Activated naive CD4-positive, alpha-beta T cell (primary cell): ENCODE data around the gene VCL.

Experiments used
- DNase-seq, 4 experiments: peaks; one replicate each; lab custom pipeline; 2025; lab: John Stamatoyannopoulos, UW

Gene VCL

DNA sequence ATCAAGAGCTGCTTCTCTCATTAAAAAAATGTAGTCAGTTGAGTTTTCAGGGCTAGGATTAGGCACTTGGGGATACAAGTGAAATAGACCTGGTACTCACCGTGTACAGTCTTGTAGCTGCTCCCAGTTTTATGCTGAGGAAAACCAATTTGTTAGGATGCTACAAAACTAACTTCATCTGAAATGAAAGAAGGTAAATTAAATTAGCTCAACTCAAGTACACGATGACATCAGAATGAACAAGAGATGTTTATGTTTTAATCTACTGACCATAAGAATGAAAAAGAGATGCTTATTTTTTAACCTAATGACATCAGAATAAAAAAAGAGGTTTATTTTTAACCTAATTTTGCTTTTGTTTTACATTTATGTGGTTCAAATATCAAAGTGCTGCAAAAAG lies 79.0 kb downstream of the VCL start:
- no peak for DNase-seq

DNA sequence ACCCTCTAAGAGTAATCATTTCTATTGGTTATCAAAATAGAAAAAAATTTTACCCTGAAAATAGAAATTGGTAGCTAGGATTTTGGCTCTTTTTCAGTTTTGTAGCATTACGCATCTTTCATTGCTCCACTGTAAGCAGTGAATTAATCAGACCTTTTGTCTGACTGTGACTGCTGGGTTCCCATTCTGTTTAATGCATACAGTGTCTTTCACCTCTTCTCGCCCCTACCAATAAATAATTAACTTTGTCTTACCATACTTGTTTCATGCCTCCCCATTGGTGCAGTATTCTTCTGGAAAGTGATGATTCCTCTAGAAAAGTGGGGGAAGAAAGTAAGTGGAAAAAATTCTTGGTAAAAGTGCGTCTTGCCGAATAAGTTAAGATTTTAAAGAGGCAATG lies 79.5 kb downstream of the VCL start:
- DNase-seq, result no peak

DNA sequence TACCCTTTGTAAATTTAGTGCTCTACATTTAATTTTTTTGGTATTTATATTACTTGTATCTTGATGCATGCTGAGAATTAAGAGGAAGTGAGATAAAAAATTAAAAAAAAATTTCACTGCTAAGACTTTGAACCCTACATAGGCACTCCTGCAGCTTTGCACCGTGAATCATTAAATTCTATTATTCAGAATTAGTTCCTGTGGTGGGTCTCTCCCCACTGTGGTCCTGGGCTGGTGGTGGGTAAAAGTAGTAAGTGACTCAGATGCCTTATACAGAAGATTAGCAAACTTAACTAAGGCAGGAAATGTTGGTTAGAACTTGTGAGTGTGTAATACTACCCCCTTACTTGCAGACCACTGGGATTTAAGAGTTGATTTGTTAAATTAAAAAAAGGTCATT lies 80.1 kb downstream of the VCL start:
- no peak for DNase-seq

DNA sequence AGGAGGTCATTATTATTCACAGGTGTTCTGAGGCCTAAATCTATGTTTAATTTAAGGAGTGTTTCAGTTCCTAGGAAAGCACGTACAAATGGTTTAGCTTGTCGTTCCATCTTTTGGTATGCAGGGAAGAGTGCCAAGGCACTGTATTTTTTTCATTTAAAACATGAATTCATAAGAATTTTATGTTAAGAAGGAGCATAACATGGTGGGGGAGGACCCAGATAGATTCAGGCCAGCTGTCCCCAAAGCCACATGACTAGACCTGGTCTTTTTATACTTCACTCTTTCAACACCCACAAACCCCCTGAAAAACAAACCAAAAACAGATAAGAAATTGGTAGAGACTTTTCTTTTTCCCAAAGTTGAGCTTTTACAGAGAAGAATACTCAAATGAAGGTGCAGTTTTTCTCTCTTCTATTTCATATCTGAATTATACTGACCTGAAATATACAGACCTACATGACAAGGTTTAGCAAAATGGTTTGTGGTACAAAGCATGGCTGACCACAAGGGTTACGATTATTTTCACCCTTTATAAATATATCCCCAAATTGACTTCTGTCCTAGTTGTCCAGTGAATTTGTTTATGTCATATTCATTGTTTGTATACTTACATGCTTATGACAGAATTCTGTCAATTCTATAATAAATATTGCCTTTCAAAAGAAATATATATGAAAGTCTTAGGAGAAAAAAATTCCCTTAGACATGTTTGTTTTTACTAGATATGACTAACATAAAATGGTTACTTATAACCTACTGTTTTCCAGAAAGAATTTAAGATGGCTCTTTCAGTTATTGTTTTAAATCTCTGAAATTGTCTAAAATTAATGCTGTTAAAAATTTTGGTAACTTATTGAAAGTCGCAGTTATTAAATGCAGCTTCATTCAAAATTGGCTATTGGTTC lies 81.4 kb downstream of the VCL start:
- no peak for DNase-seq

DNA sequence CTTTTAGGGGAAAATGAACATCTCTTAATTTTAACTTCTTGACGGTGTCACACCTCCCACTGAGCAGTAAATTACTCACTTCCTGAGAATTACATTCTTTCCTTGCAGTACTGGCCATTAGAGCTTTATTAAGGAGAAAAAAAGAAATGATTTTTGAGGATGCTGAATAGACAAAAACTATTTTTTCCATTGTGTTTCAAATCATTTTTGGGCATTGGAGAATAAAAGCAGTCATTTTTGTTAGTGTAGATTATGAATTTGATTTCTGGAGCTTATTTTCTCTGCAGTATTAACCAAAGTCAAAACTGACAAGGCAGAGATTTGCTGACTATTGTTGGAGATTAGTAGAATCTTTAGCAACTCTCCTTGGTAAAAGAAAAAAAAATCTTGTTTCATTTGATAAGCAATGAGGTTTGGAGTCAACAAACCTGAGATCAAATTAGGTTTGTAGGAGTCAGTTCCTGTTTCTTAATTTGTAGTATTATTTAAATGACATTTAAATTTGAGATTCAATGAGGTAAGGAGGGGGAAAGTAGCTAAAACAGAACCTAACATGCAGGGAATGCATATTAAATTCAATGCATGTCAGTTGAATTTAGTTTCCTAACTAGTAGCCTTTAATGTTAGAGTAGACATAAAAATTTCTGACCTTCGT lies 82.1 kb downstream of the VCL start:
- no peak for DNase-seq

DNA sequence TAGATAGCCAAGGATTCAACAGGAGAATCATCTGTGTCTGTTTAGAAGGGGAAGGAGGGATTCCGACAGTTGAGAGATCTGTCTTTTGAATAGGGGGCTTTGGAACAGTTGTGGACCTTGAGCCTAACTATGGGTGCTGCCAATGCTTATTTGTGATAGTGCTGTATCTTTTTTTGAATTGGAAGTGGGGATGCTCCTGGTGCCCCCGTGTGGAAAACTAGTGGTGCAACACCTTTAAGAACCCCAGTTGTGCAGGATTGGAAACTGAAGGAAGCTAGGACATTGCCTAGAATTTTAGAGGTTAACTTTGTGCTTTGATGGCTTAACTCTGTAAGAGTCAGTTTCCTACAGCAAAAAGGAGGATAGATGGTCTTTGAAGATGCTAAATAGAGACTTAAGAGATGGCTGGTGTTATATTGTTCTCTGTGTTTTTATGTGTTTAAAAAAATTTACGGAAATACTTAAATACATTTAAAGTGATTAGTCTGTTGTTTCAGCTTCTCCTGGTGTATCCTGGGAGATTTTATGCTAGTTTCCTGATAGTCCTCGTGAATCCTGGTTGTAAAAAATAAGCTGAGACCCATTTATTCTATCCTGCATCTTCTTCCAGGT lies 83.4 kb downstream of the VCL start:
- no peak for DNase-seq

DNA sequence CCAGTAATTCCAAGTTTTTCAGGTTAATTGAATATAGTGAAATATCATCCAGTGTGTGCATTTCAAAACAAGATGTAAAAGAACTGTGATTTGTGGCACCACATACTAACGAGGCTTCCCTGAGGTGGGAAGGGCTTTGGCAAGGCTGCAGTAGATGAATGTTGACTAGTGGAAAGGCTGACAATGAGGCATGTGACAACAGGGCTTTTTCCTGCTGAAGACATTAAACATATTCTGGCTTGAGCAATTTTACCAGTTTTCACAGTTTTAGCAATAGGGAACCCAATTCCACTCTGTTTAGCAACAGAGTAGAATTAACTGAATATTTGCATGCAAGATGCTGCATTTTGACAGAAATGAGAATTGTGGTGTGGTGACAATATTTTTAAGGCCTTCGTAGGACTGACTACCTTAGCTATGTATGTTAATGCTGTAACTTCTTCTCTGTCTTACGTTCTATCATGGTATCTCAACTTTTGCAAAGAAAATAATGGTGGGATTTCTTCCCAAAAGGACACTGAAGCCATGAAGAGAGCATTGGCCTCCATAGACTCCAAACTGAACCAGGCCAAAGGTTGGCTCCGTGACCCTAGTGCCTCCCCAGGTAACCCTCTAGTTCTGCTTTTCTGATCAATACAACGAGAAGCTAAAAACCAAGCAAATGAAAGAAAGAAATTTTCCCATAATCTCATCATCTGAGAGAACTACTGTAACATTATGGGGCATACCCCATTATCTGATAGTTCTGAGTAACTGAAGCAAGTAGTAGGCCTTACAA lies 84.2 kb downstream of the VCL start:
- no peak for DNase-seq

DNA sequence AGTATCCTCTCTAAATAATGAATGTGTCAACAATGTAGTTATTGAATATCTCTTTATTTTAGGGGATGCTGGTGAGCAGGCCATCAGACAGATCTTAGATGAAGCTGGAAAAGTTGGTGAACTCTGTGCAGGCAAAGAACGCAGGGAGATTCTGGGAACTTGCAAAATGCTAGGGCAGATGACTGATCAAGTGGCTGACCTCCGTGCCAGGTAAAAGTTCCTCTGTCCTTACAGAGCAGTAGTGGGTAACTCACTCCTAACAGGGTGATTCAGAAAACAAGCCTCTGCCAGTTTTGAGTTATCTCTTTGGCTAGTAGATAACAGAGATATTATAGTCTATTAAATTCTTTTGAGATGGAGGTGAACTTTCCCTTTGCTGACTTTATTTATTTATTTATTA lies 85.4 kb downstream of the VCL start:
- no peak for DNase-seq

DNA sequence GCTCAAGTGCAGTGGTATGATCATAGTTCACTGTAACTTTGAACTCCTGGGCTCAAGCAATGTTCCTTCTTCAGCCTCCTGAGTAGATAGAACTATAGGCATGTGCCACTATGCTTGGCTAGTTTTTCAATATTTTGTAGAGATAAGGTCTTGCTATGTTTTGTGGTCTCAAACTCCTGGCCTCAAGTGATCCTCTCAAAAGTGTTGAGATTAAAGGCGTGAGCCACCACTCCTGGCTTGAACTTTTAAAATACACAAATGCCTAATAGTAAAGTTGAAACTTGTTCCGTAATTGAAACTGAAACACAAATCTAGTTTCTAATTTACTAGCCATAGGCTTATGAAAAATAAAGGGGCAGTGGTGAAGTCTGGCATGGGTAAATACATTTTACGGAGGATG lies 87.0 kb downstream of the VCL start:
- no peak for DNase-seq

DNA sequence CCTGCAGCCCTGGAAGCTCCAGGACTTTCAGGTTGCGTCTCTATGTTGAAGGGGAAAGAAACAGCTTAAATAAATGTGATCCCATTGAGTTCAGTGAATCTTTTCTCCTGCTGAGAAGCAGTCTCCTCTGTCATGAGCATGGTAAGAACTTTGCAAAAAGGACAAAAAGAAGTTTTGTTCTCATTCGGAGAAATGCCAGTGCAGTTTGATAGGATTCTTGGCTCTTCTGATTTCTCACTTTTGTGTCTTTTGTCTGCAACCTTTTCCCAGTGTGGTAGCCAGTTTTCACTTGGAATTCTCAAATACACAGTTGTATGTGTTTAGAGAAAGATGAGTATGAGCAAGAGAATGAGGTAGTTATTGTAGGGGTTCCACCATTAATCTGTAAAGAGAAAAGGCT lies 88.4 kb downstream of the VCL start:
- no peak for DNase-seq

DNA sequence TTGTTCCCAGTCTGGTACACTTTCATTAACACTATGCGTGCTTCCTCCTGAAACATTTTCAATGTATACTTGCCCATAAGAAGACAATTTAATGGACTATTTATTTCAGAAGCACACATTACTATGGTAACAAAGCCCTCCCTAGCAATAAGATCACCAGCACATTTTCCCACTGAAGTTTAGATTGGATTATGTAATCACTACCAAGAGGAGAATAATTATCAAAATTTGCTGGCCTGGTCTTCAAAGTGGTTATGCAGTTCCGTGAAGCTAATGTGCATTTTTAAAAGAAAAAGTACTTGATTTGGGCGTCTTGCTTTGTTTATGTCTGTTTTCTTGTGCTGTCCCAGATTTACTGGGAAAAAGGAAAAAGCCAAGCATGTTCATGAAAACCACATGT lies 90.8 kb downstream of the VCL start:
- no peak for DNase-seq

DNA sequence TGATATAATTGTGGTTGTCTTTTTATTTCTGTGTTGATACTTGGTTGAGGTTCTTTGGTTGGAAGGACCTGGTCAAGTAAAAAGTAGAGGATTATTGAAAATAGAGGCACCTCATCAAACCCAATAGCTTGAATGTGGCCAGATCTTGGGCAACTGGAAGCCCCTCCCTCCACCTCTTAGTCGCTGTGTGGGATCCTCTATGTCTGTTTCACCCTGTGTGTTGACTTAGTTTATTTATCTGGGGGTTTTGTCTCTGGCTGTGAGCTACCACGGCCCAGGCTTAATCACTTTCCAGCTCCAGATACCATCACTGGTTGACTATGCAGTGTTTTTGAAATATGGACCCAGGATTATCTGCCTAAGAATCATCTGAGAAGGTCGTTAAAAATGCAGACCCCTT lies 94.5 kb downstream of the VCL start:
- DNase-seq, result no peak

DNA sequence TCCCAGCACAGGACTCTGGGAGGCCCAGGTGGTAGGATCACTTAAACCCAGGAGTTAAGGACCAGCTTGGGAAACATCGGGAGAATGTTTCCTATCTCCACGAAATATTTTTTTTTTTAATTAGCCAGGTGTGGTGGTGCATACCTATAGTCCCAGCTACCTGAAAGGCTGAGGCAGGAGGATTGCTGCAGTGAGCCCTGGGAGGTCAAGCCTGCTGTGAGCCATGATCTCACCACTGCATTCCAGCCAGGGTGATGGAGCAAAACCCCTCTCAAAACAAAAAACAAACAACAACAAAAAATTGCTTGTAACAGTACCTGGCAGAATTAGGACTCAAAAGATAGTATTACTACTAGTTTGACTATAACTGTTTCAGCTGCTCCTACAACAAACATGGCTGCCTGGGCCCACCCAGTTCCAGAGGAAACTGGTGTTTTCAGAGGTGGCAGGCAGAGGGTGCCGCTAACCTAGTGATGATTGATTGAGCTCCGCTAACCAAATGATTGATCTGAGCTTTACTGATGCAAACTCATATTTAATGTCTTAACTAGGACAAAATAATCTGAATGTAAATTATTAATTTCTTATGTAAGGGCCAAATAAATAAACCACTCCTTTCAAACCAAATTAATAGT lies 95.7 kb downstream of the VCL start:
- no peak for DNase-seq

DNA sequence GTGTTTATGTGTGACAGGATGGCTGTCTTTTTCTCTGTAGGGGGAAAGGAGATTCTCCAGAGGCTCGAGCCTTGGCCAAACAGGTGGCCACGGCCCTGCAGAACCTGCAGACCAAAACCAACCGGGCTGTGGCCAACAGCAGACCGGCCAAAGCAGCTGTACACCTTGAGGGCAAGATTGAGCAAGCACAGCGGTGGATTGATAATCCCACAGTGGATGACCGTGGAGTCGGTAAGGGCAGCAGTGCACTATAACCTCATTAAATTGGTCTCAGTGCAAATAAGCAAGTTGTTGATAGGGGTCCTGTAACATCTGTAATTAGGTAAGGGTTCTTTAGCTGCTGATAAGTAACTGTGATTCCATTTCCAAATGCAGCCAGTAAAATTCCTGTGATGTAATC lies 96.3 kb downstream of the VCL start:
- no peak for DNase-seq

DNA sequence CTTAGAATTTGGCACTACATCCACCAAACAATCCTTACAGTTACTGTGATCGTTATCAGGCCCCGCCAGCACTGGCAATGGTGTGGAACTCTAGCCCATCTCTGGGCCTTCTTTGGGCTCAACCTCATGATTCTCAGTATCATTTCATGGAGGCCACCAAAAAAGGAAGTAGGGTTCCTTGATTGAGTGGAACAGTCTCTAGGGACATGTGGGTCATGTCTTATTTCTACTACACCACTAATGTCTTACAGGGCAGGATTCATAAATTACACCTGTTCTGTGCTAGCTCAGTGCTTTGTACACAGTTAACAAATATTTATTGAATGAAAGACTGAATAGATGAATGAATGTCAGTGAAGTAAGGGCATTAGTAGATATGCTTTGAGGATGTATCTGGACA lies 98.9 kb downstream of the VCL start:
- no peak for DNase-seq

DNA sequence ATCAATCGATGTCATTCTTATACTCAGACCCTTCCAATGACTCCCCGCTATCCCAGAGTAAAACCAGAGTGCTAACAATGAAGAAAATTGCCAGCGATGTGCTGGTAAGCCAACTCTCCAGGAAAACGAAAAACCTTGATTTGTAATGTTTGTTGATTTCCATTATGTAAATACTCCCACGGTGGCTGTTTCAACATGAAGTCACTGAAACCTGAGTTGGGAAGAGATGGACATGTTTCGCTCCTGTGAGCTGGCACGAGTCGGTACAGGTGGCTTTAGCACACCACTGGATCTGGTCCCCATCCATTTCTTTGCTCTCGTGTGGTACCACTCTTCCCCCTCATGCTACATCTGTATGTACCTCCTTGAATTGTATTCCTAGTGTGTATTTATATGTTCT lies 99.9 kb downstream of the VCL start:
- DNase-seq, result no peak

DNA sequence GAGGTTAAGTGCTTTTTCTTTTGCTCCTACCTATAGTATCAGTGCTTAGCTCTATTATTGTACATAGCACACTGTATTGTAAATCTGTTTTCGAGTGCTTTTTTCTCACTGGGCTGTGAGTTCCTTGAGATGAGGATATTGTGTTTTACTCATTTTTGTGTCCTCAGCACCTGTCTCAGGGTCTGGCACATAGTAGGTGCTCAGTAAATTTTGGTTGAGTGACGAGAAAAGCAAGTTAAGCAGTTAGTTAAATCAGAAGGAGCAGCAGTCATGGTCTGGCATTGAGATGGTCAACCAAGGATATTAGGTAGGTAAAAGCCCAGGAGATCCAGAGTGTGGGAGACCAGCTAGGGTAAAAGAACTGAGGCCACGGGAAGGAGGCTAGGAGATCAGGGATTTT lies 101.5 kb downstream of the VCL start:
- no peak for DNase-seq

DNA sequence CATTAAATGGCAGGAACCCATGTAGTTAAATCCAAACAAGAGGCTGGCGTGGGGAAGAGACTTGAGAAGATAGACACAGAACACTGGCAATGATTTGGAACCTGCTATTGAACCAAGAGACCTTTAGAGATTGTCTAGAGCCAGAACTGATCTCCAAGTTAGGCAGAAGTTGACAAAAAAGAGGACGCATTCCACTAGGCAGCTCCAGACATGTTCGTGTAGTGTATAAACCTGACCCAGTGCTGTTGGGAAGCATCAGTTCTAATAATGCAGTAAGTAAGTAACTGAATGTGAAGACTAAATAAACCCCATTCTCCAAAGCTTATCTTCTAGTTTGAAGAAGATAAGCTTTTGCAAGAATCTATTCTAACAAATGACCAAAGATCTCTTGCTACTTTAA lies 101.9 kb downstream of the VCL start:
- DNase-seq, result no peak

DNA sequence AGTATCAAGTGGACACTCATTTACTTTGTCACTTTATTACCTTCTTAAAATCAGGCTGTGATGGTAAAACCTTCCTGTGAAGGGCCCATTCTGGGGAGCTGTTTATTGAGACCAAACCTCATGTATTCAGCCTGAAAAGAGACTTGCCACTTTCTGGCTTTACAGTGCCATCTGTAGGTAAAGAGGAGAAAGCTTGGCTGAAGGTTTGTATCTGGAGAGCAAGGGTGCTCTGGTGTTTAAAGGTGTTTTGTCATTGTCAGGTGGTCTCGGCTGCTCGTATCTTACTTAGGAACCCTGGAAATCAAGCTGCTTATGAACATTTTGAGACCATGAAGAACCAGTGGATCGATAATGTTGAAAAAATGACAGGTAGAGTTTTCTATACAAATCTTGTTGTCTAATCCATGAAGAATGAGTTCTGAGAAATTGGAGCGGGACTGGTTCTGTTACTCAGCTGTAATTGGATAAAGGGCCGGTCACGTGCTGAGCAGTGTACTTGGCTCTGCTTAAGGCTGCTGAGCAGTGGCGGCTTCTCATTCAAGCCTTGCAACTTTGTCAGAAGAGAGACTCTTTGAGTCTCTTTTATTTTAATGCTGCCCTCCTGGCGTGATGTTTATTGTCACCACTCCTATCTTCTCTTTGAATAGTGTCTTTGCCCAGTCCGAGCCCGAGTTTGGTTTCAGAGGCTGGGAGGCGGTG lies 105.8 kb downstream of the VCL start:
- DNase-seq, result no peak

DNA sequence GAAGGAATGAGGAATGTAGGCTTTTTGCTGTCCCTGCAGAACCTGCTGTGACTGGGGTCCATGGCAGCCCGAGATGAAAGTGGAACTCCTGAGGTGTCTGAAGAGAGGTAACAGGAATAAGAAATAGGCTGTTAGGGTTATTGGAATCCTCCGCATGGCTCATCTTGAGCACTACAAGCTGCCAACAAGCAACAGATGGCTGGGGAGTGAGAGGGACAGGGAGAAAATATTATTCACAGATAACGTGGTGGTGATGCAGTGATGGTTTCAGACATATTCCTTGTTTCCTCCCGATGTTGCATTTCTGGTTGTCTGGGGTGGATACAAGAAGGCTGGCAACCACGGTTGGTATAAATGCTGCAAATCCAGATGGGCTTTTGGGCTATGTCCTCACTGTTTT lies 106.6 kb downstream of the VCL start:
- DNase-seq, result no peak

DNA sequence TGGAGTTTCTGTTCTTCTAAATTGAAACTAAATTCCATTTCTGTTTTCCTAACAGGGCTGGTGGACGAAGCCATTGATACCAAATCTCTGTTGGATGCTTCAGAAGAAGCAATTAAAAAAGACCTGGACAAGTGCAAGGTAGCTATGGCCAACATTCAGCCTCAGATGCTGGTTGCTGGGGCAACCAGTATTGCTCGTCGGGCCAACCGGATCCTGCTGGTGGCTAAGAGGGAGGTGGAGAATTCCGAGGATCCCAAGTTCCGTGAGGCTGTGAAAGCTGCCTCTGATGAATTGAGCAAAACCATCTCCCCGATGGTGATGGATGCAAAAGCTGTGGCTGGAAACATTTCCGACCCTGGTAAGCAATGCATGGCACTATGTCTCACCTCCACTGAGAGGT lies 107.1 kb downstream of the VCL start:
- DNase-seq, result no peak
